CD8-positive, alpha-beta memory T cell (primary cell): ENCODE data around the gene SLK. TPM values are rescaled to one million over a fixed set of nuclear protein-coding genes. Genes with fewer than 3 reads are reported as not detected.

Experiments
- CTCF ChIA-PET: fragments of 350-600 bp; sonication (Branson Sonifier 250); formaldehyde crosslinking; loops from one replicate; lab custom pipeline; 2021; ENCODE audit warnings: antibody characterized with exemption; lab: Charles Lee
- POLR2A ChIA-PET: fragments of 350-600 bp; sonication (Branson Sonifier 250); formaldehyde crosslinking; loops from one replicate; lab custom pipeline; 2021; ENCODE audit warnings: antibody characterized with exemption; lab: Charles Lee
- DNase-seq, 5 donors: peaks; one replicate each; pipeline versions ENCODE4 v3.0.0 to v3.0.0-alpha.2; 2020 to 2022; ENCODE audit warnings: mixed read lengths in 1 of 5
- H3K27ac ChIP-seq: one replicate; pipeline ENCODE4 v1.7.0; 2013; ENCODE audit warnings: low read depth, mild to moderate bottlenecking, low read length, moderate library complexity
- H3K27me3 ChIP-seq: 2 replicates; pipeline ENCODE4 v1.7.0; 2013; ENCODE audit warnings: low read length, mild to moderate bottlenecking; ENCODE audit not compliant: insufficient read depth, poor library complexity, severe bottlenecking
- H3K36me3 ChIP-seq: 2 replicates; pipeline ENCODE4 v1.7.0; 2013; ENCODE audit warnings: mild to moderate bottlenecking, low read length, moderate library complexity; ENCODE audit not compliant: insufficient read depth
- H3K4me1 ChIP-seq: 2 replicates; pipeline ENCODE4 v1.7.0; 2013; ENCODE audit warnings: mild to moderate bottlenecking, low read length, moderate library complexity; ENCODE audit not compliant: insufficient read depth
- H3K4me3 ChIP-seq: 2 replicates; pipeline ENCODE4 v1.7.0; 2013; ENCODE audit warnings: mild to moderate bottlenecking, low read length
- H3K9me3 ChIP-seq: 2 replicates; pipeline ENCODE4 v1.7.0; 2013; ENCODE audit warnings: mild to moderate bottlenecking, low read length
- H3K27ac Mint-ChIP-seq, 8 donors: one replicate each; pipeline ENCODE4 v1.8.0; 2020 to 2021; ENCODE audit warnings: mixed read lengths in 8 of 8, mild to moderate bottlenecking in 6 of 8, inconsistent platforms in 3 of 8, moderate library complexity in 3 of 8
- H3K27me3 Mint-ChIP-seq, 2 donors: one replicate each; pipeline ENCODE4 v1.8.0; 2020 to 2021; ENCODE audit warnings: mixed read lengths in 2 of 2, mild to moderate bottlenecking in 1 of 2, moderate library complexity in 1 of 2
- H3K36me3 Mint-ChIP-seq, 3 donors: one replicate each; pipeline ENCODE4 v1.8.0; 2020 to 2021; ENCODE audit warnings: mixed read lengths in 3 of 3, inconsistent platforms in 1 of 3, mild to moderate bottlenecking in 1 of 3
- H3K4me1 Mint-ChIP-seq, 3 donors: one replicate each; pipeline ENCODE4 v1.8.0; 2020 to 2021; ENCODE audit warnings: mixed read lengths in 3 of 3, inconsistent platforms in 1 of 3, mild to moderate bottlenecking in 1 of 3
- H3K4me3 Mint-ChIP-seq, 7 donors: one replicate each; pipeline ENCODE4 v1.8.0; 2020 to 2021; ENCODE audit warnings: mixed read lengths in 7 of 7, mild to moderate bottlenecking in 6 of 7, moderate library complexity in 4 of 7, inconsistent platforms in 2 of 7
- H3K9me3 Mint-ChIP-seq, 5 donors: one replicate each; pipeline ENCODE4 v1.8.0; 2020 to 2022; ENCODE audit warnings: mixed read lengths in 5 of 5, mild to moderate bottlenecking in 3 of 5, moderate library complexity in 2 of 5, inconsistent platforms in 1 of 5
- polyA plus RNA-seq: library from polyadenylated mRNA; unstranded; fragments of 300-500 nt; fragmentation: Illumina TruSeq; gene quantifications from one replicate; pipeline ENCODE4 v1.2.3, GENCODE V29; 2021
- total RNA-seq, 2 experiments: library from RNA; stranded (reverse); gene quantifications; one replicate each; pipeline ENCODE4 v1.2.3, GENCODE V29; 2021

SLK gene
- total and polyA plus RNA-seq, 3 experiments from 2014 or later, result 15.8 to 24.8 (median 23.7) TPM

- POLR2A ChIA-PET, result interaction anchor here (1.0 to 1.9 kb wide), 4 partner anchors 16 to 154 kb away, joined by 3 to 9 read pairs (median 7); partner anchors contain the start of gene SFR1
- Histone ChIP-seq H3K36me3 (no peaks in the 10 kb centered on the region), H3K4me1 (peaks cover 29% of the 10 kb centered on the region), H3K9me3 (no peaks in the 10 kb centered on the region), H3K27me3 (no peaks in the 10 kb centered on the region), H3K27ac (peak overlapping the region; percentile 83), H3K4me3 (peak overlapping the region; percentile 90)
- peak in 1 of 5 donors; percentile 32 for DNase-seq
- Mint-ChIP-seq H3K9me3 (no peaks in the 10 kb centered on the region), H3K27ac (peak overlapping the region; percentile 79 to 98 (median 94)), H3K4me3 (peak overlapping the region; percentile 91 to 100 (median 94)), H3K4me1 (peaks cover 38 to 51% (median 48%) of the 10 kb centered on the region in 3 donors), H3K27me3 (no peaks in the 10 kb centered on the region), H3K36me3 (peaks cover 0 to 17% (median 2%) of the 10 kb centered on the region in 3 donors)
- CTCF ChIA-PET, result interaction anchor here (1.3 to 1.7 kb wide), 2 partner anchors 80 to 154 kb away, joined by 4 to 7 read pairs; partner anchors contain the start of gene SFR1
These were observed 620 bp downstream of the SLK start for GRCh38 chr10:103967448-103968071.

DNA sequence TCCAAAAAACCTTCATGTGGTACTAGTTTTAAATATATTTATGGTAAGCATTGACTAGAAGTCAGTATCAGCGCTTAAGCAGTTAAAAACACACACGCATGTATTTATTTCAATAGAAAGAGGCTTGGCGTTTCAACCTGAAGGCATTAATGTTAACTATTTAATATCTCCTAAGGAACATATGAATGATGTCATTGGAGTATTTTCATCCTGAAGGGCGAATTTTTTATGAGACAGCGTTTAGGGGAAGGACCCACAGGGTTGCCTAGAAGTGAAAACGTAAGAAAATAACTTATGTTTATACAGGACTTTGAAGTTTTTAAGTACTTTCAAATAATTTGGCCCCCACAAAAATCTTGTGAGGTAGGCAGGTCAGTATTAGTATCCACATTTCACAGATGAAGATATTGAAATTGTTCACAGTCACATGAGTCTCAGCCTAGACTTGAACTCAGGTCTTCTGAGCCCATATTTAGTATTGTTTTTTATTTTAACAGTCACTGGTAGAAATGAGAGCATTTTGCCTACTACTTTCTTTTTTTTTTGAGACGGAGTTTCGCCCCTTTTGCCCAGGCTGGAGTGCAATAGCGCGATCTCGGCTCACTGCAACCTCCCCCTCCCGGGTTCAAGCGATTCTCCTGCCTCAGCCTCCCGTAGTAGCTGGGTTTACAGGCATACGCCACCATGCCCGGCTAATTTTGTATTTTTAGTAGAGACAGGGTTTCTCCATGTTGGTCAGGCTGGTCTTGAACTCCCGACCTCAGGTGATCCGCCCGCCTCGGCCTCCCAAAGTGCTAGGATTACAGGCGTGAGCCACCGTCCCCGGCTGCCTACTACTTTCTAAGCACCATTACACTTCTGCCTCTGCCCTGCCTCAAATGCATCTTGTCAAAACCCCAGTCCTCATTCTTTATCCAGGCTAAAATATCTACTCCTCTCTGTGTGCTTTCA is 1.8 kb downstream of the SLK start:
- H3K9me3 ChIP-seq, result no peaks in the 10 kb centered on the region
- Mint-ChIP-seq H3K36me3 (peaks cover 0 to 18% (median 3%) of the 10 kb centered on the region in 3 donors), H3K27ac (peak overlapping the region; percentile 37 to 98 (median 92)), H3K9me3 (no peaks in the 10 kb centered on the region), H3K4me1 (peaks cover 49 to 63% (median 60%) of the 10 kb centered on the region in 3 donors), H3K4me3 (peak overlapping the region; percentile 91 to 100 (median 94)), H3K27me3 (no peaks in the 10 kb centered on the region)
- DNase-seq, result no peak
- H3K4me3 ChIP-seq, result peak overlapping the region; percentile 90
- POLR2A ChIA-PET, result interaction anchor here (1.0 to 1.9 kb wide), 5 partner anchors 15 to 153 kb away, joined by 3 to 9 read pairs (median 6); partner anchors contain the start of gene SFR1
- no peaks in the 10 kb centered on the region for H3K27me3 ChIP-seq
- CTCF ChIA-PET, result interaction anchor here (0.9 to 1.7 kb wide), 4 partner anchors 14 to 153 kb away, joined by 3 to 7 read pairs (median 4); partner anchors contain the start of gene SFR1
- H3K36me3 ChIP-seq, result no peaks in the 10 kb centered on the region
- H3K4me1 ChIP-seq, result peaks cover 39% of the 10 kb centered on the region
- H3K27ac ChIP-seq, result peak overlapping the region; percentile 64

DNA sequence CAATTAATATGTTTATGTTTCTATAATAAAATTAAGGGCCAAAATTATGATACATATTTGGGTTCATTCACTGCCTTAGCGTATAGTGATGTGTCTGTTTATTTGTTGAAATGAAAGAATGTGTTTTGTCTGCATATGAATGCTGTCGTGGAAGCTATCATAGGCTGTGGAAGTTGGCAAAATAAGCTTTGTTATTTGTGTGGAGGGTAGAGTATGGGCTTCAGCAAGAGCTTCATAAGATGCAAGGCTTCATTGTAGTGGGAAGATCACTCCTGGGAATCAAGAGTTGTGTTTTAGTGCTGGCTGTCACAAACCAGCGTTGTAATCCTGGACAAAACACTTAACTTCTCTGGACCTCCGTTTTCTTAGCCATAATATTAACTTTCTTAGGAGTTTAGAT is 2.5 kb downstream of the SLK start:
- DNase-seq, result no peak
- Histone ChIP-seq H3K36me3 (no peaks in the 10 kb centered on the region), H3K4me3 (peak overlapping the region; percentile 90), H3K9me3 (no peaks in the 10 kb centered on the region), H3K27ac (peak overlapping the region; percentile 13), H3K27me3 (no peaks in the 10 kb centered on the region), H3K4me1 (peaks cover 39% of the 10 kb centered on the region)
- POLR2A ChIA-PET, result interaction anchor here (1.0 kb wide), 1 partner anchor 14 kb away, joined by 6 read pairs; no protein-coding TSS in a partner anchor
- Mint-ChIP-seq H3K4me1 (peaks cover 52 to 67% (median 64%) of the 10 kb centered on the region in 3 donors), H3K9me3 (no peaks in the 10 kb centered on the region), H3K27me3 (no peaks in the 10 kb centered on the region), H3K4me3 (peak overlapping the region; percentile 91 to 100 (median 94)), H3K27ac (peak overlapping the region; percentile 20 to 94 (median 82)), H3K36me3 (peaks cover 0 to 22% (median 3%) of the 10 kb centered on the region in 3 donors)
- CTCF ChIA-PET, result interaction anchor here (0.9 to 1.4 kb wide), 2 partner anchors 14 to 47 kb away, joined by 3 to 5 read pairs; no protein-coding TSS in a partner anchor

DNA sequence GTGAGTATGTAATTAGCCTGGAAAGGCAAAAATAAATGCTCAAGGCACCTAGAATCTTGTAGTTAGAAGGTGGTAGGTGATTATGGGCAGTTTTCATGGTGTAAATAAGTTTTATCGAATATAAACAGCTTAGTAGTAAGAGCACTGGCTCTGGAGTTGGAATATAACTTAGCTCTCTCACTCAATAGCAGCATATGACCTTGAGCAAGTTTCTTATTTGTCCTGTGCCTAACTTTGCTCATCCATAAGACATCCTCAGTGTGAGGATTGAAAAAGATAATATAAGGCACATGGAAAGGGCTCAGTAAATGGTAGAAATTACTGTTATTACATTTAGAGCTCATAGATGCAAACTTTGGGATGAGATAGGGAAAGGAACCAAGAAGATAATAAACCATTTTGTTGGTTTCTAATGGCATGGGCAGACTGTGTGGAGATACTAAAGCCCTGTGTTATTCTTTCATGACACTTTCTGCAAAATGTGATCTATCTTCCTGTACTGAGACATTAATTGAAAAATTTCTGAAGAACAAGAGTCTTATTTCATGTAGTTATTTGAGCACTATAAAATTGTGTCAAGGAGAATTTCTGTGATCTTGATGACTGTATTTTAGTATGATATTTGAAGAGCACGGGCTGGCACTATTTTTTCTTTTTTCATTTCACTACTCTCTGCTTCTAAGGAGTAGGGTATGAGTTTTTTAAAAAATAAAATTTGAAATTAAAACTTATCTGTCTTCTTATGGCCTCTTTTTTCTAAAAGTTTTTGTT is 3.1 kb downstream of the SLK start:
- peak overlapping the region; percentile 13 for H3K27ac ChIP-seq
- CTCF ChIA-PET, result interaction anchor here (0.8 to 1.4 kb wide), 3 partner anchors 13 to 151 kb away, joined by 3 to 5 read pairs (median 4); no protein-coding TSS in a partner anchor
- POLR2A ChIA-PET, result interaction anchor here (1.0 kb wide), 1 partner anchor 13 kb away, joined by 6 read pairs; no protein-coding TSS in a partner anchor

DNA sequence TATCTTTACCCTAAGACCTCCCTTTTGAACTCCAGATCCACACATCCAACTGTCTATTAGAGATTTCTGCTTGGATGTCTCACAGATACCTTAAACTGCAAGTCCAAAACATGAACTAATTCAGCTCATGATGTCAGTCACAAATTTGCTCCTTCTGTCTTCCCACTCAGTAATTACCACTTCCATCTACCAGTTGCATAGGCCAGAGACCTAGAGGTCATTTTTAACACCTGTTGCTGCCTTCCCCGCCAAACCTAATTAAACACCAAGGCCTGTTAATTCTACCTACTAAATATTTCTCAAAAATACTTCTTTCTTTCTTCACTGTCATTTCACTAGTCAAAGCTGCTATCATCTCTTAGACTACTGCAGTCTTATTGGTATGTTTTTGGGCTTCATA is 8.2 kb downstream of the SLK start:
- CTCF ChIA-PET, result no interaction called here
- Mint-ChIP-seq H3K4me1 (peaks cover 58 to 84% (median 82%) of the 10 kb centered on the region in 3 donors), H3K9me3 (no peaks in the 10 kb centered on the region), H3K36me3 (peaks cover 3 to 15% (median 6%) of the 10 kb centered on the region in 3 donors), H3K27me3 (no peaks in the 10 kb centered on the region), H3K4me3 (peak overlapping the region in 4 of 7 donors; percentile 1 to 45 (median 12)), H3K27ac (peak overlapping the region in 6 of 8 donors; percentile 4 to 97 (median 42))
- no peaks in the 10 kb centered on the region for H3K9me3 ChIP-seq
- POLR2A ChIA-PET, result no interaction called here
- no peaks in the 10 kb centered on the region for H3K36me3 ChIP-seq
- no peak overlapping the region for H3K4me3 ChIP-seq
- no peak for DNase-seq
- peaks cover 32% of the 10 kb centered on the region for H3K4me1 ChIP-seq
- H3K27ac ChIP-seq, result no peak overlapping the region
- no peaks in the 10 kb centered on the region for H3K27me3 ChIP-seq

More for the DNA sequence above, 3.1 kb downstream of the SLK start:
- Histone ChIP-seq H3K9me3 (no peaks in the 10 kb centered on the region), H3K4me1 (peaks cover 39% of the 10 kb centered on the region), H3K27me3 (no peaks in the 10 kb centered on the region), H3K4me3 (peak overlapping the region; percentile 90), H3K36me3 (no peaks in the 10 kb centered on the region)
- peak overlapping the region; percentile 1 to 94 (median 63) for H3K27ac Mint-ChIP-seq
- peaks cover 55 to 71% (median 68%) of the 10 kb centered on the region in 3 donors for H3K4me1 Mint-ChIP-seq
- H3K9me3 Mint-ChIP-seq, result no peaks in the 10 kb centered on the region
- DNase-seq, result no peak
- no peaks in the 10 kb centered on the region for H3K27me3 Mint-ChIP-seq
- H3K36me3 Mint-ChIP-seq, result peaks cover 3 to 24% (median 5%) of the 10 kb centered on the region in 3 donors
- H3K4me3 Mint-ChIP-seq, result peak overlapping the region; percentile 91 to 100 (median 94)

DNA sequence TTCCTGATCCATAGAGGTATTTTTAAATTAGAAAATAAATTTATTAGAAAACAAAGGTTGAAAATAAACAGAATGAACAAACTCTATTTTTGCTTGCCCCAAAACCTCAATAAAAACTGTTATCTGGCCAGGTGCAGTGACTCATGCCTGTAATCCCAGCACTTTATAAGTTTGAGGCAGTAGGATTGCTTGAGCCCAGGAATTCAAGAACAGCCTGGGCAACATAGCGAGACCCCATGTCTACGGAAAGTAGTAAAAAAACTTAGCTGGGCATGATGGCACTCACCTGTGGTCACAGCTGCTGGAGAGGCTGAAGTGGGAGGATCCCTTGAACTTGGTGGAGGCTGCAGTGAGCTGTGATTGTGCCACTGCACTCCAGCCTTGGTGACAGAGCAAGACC is 10.3 kb downstream of the SLK start:
- Mint-ChIP-seq H3K27me3 (no peaks in the 10 kb centered on the region), H3K4me3 (no peak overlapping the region), H3K4me1 (peaks cover 63 to 84% (median 82%) of the 10 kb centered on the region in 3 donors), H3K36me3 (peaks cover 3 to 13% (median 6%) of the 10 kb centered on the region in 3 donors), H3K27ac (no peak overlapping the region), H3K9me3 (no peaks in the 10 kb centered on the region)
- Histone ChIP-seq H3K9me3 (no peaks in the 10 kb centered on the region), H3K27ac (no peak overlapping the region), H3K36me3 (no peaks in the 10 kb centered on the region), H3K27me3 (no peaks in the 10 kb centered on the region), H3K4me1 (peaks cover 41% of the 10 kb centered on the region), H3K4me3 (no peak overlapping the region)
- ChIA-PET CTCF (interaction anchor here (1.0 kb wide), 1 partner anchor 13 kb away, joined by 3 read pairs; no protein-coding TSS in a partner anchor), POLR2A (no interaction called here)
- DNase-seq, result no peak

- Mint-ChIP-seq H3K27ac (peak overlapping the region in 4 of 8 donors; percentile 14 to 80 (median 64)), H3K9me3 (no peaks in the 10 kb centered on the region), H3K4me1 (peaks cover 70 to 87% (median 86%) of the 10 kb centered on the region in 3 donors), H3K27me3 (no peaks in the 10 kb centered on the region), H3K4me3 (peak overlapping the region in 1 of 7 donors; percentile 5), H3K36me3 (peaks cover 3 to 7% (median 5%) of the 10 kb centered on the region in 3 donors)
- Histone ChIP-seq H3K27me3 (no peaks in the 10 kb centered on the region), H3K36me3 (no peaks in the 10 kb centered on the region), H3K4me1 (peaks cover 54% of the 10 kb centered on the region), H3K27ac (no peak overlapping the region), H3K9me3 (no peaks in the 10 kb centered on the region), H3K4me3 (no peak overlapping the region)
- POLR2A ChIA-PET, result no interaction called here
- no peak for DNase-seq
- CTCF ChIA-PET, result no interaction called here
These were observed 12.6 kb downstream of the SLK start for GRCh38 chr10:103979530-103979929.
